GM13976 (cell line): Measurements from ENCODE around the gene FAM3A.
A peak's percentile ranks its signal among the peaks of the same experiment; 100 is the strongest.

ENCODE experiments used
- DNase-seq: peaks from one replicate; pipeline ENCODE4 v3.0.0; 2012; ENCODE audit warnings: low spot score
- in situ Hi-C: fragments of 300-500 bp; cut with MboI; formaldehyde crosslinking; loops from one replicate; pipeline ENCODE4 v1.12.0; 2022; ENCODE audit warnings: low sequenced_read_pairs, mixed read lengths, inconsistent platforms; ENCODE audit not compliant: unreplicated experiment
- TF ChIP-seq, protein P1 (sequence below): IDR thresholded peaks from 2 replicates; pipeline ENCODE4 v1.5.1; 2012; ENCODE audit warnings: borderline replicate concordance, mild to moderate bottlenecking; ENCODE audit not compliant: insufficient read depth; ENCODE audit errors: extremely low read depth, missing control alignments, control extremely low read depth

FAM3A gene

DNA sequence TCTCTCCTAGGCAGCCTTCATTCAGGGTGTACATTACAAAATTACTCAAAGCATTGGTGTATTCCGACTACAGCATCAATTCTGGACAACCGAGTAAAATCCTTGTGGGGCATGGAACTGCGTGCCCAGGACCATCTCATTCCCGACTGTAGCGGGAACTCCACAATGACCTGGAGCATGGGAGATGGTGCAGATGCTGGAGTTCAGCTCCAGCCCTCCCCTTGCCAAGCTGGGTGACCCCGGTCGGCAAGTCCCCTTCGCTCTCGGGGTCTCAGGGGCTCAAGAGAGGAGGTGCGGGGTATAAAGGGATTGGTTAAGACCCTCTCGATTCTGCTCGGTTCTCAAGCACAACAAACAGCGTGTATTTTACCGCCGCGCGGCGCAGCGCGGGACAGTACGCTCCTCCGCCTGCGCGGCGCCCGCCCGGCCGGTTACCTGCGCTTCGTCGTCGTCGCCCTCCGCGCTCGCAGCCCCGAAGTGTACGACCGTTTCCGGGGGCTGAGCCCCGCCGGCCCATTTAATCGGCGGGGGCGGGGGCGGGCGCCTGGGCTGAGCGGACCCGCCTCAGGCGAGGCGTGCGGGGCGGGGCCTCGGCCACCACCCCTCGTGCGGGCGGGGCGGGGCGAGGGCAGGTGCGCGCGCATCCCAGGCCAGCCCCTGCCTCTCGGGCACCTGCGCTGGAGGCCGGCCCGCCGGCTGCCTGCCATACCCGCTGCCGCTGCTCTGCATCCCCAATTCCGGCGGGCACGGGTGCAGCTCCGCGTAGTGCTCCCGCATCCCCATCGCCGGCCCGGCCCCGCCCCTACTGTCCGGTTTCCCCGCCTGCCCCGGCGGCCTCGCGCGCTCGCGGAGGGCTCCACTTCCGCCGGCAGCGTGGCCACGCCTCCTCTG lies 30.6 kb upstream of the FAM3A start, which contains the start of gene G6PD:
Gene G6PD (minus strand): TSS at position 493 of the 891 bp plus-strand sequence. CDS start 691 bp downstream, outside the sequence.
- in situ Hi-C loops: loop anchor here (25.0 kb wide), 1 partner anchor 534 kb away; the partner anchor contains the start of gene IRAK1
- TF ChIP-seq, protein P1, sequence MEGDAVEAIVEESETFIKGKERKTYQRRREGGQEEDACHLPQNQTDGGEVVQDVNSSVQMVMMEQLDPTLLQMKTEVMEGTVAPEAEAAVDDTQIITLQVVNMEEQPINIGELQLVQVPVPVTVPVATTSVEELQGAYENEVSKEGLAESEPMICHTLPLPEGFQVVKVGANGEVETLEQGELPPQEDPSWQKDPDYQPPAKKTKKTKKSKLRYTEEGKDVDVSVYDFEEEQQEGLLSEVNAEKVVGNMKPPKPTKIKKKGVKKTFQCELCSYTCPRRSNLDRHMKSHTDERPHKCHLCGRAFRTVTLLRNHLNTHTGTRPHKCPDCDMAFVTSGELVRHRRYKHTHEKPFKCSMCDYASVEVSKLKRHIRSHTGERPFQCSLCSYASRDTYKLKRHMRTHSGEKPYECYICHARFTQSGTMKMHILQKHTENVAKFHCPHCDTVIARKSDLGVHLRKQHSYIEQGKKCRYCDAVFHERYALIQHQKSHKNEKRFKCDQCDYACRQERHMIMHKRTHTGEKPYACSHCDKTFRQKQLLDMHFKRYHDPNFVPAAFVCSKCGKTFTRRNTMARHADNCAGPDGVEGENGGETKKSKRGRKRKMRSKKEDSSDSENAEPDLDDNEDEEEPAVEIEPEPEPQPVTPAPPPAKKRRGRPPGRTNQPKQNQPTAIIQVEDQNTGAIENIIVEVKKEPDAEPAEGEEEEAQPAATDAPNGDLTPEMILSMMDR: no peak
- peak; percentile 91 for DNase-seq

DNA sequence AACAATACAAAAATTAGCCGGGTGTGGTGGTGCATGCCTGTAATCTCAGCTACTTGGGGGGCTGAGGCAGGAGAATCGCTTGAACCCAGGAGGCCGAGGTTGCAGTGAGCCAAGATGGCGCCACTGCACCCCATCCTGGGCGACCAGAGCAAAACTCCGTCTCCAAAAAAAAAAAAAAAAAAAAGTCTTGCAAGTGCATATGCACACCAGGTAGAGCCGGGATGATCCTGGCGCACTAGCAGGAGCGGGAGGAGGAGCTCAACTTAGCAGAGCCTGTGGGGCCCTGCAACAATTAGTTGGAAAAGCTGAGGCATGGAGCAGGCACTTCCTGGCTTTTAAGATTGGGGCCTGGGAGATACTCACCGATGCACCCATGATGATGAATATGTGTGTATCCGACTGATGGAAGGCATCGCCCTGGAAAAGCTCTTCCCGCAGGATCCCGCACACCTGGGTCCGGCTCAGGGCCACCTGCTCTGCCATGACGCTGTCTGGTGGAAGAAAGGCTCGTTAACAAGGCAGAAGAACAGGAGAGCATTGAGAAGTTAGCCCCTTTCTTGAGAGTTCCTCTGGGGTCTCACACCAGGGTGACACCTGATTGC lies 29.7 kb upstream of the FAM3A start:
- DNase-seq: no peak
- TF ChIP-seq, protein P1: no peak
- in situ Hi-C loops: loop anchor here (25.0 kb wide), 1 partner anchor 533 kb away; the partner anchor contains the start of gene IRAK1

DNA sequence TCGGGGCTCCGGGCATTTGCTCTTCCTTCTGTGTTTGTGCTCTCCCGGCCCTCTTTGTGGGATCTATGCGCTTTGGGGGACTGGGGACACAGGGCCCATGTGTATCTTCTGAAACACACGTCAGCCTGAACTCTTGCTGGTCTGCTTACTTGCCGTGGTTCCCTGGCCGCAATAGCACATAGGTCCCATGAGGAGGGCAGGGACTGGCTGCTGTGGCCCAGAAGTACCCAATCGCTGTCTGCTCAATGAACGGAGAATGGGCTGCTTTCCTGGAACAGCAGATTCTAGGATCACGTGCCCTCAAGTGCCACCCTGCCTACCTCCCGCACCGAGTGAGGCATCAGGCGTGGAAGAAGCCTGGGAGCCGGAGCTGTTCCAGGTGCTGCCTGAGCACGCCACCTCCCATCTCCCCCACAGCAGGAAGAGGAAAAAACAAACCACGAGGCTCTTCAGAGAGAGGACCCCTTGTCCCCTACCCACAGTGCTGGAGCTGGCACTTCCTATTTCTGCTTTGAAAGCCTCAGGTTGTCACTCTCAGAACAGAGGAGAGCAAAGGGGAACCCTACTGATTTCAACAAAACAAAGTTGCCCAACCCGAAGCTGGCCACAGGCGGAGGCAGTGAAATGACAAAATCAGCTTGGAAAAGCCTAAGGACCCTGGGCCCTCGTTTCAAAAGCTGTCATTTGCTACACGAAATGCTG lies 26.8 kb upstream of the FAM3A start:
- no peak for DNase-seq
- in situ Hi-C loops: loop anchor here (25.0 kb wide), 1 partner anchor 531 kb away; the partner anchor contains the start of gene IRAK1
- TF ChIP-seq, protein P1: no peak

DNA sequence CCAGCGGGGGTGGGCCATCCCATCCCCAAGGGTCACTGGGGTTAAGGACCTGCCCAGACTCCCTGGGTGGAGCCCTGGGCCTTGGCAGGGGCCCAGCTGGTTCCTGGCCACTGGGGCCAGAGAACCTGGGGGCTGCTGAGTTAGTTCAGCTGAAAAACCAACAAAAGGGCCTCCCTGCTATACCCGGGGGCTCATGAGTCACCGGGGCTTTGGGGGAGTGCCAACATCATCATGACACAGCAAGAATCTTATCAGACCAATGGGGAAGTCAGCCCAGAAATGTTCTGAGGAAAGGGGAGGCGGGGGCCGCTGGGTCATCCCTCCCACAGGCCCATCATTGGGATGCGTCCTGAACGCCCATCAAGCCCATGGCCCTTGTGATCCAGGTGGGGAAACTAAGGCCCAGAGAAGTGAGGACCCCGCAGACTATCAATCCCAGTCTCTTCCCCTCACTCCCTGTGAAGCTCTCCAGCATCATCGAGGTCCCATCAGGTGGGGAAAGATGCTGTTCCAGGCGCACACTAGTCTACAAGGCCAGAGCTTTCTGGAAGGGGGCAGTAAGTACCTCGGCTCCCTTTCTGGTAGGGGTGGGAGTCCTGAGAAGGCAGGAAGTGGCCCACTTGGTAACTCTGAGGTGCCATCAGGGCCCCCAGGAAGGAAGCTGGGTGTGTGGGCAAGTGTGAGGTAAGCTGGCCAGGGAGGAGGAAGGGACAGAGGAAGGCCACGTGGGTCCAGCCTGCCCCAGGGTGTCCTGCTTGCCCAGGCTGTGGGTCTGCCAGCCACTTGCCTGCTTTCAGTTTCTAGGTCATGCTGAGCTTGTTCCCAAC lies 26.1 kb upstream of the FAM3A start:
- in situ Hi-C loops: loop anchor here (25.0 kb wide), 1 partner anchor 530 kb away; the partner anchor contains the start of gene IRAK1
- DNase-seq: no peak
- TF ChIP-seq, protein P1: no peak

DNA sequence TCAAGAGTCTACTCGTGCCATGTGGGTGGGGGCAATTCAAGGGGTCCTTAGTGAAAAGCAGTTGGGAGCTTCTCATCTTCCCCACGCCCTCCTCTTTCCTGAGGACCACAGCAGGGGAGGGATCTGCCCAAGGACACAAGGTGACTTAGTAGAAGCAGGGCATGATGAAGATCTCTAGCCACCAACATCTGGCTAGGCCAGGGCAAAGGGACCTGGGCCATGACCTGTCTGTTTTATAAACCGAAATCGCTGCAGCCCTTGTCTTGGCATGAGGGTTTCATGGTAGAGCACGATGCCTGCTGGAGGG lies 25.5 kb upstream of the FAM3A start:
- in situ Hi-C loops: loop anchor here (25.0 kb wide), 1 partner anchor 529 kb away; the partner anchor contains the start of gene IRAK1
- TF ChIP-seq, protein P1: no peak
- DNase-seq: no peak
